Adrenal gland (tissue), 5 donors: Measurements from ENCODE around the gene ARHGAP10.
"Not testable (repeated sequence)": the region's sequence is repeated elsewhere in the genome, so short reads cannot be mapped to it uniquely, and the experiment has no call there.

Experiments used
- POLR2A ChIP-seq, 2 donors: fragments of 450-650 bp; IDR thresholded peaks; one replicate each; pipeline ENCODE4 v1.6.1; 2017; ENCODE audit warnings: antibody characterized with exemption in 2 of 2, mild to moderate bottlenecking in 2 of 2, moderate library complexity in 1 of 2
- TF ChIP-seq, protein P1 (sequence below), 6 experiments: fragments of 450-650 bp in 4 of 6; fragments of 200-600 bp in 2 of 6; sonication (generic) in 1 of 6; IDR thresholded peaks; 1 replicate in 5 of 6; 2 replicates in 1 of 6; pipeline versions ENCODE4 v1.5.1 to v1.8.0; 2016 to 2021; ENCODE audit warnings: antibody characterized with exemption in 6 of 6, mild to moderate bottlenecking in 2 of 6, moderate library complexity in 1 of 6
- donor health status: DM: no; HTN: no; CAD: no.

DNA sequence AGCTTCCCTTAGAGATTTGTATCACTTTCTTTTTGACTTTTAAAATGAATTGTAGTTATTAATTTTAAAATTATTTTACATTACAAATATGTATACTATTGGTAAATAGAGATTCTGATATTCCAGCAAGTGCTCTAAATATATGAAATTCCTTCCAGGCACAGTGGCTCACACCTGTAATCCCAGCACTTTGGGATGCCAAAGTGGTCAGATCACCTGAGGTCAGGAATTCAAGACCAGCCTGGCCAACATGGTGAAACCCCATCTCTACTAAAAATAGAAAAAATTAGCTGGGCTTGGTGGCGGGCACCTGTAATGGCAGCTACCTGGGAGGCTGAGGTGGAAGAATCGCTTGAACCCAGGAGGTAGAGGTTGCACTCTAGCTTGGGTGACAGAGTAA lies 180.2 kb downstream of the ARHGAP10 start:
- TF ChIP-seq, protein P1, sequence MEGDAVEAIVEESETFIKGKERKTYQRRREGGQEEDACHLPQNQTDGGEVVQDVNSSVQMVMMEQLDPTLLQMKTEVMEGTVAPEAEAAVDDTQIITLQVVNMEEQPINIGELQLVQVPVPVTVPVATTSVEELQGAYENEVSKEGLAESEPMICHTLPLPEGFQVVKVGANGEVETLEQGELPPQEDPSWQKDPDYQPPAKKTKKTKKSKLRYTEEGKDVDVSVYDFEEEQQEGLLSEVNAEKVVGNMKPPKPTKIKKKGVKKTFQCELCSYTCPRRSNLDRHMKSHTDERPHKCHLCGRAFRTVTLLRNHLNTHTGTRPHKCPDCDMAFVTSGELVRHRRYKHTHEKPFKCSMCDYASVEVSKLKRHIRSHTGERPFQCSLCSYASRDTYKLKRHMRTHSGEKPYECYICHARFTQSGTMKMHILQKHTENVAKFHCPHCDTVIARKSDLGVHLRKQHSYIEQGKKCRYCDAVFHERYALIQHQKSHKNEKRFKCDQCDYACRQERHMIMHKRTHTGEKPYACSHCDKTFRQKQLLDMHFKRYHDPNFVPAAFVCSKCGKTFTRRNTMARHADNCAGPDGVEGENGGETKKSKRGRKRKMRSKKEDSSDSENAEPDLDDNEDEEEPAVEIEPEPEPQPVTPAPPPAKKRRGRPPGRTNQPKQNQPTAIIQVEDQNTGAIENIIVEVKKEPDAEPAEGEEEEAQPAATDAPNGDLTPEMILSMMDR (IDR thresholded peaks at IDR 0.05): not testable (repeated sequence)
- not testable (repeated sequence) for TF ChIP-seq POLR2A (IDR thresholded peaks at IDR 0.05)
